GM06990 (cell line): ENCODE measurements around the gene PTPN23.

ENCODE experiments used
- DNase-seq: peaks from one replicate; pipeline ENCODE4 v3.0.0-alpha.2; 2011; ENCODE audit not compliant: insufficient read length; ENCODE audit errors: extremely low read depth
- H3K27me3 ChIP-seq: replicated peaks from 2 replicates; pipeline ENCODE4 v1.6.0; 2011; ENCODE audit warnings: low read length; ENCODE audit not compliant: control insufficient read depth, insufficient read depth
- H3K36me3 ChIP-seq: 2 replicates; pipeline ENCODE4 v1.5.1; 2011; ENCODE audit warnings: low read length; ENCODE audit not compliant: control insufficient read depth, insufficient read depth
- H3K4me3 ChIP-seq: replicated peaks from 2 replicates; pipeline ENCODE4 v1.5.1; 2011; ENCODE audit warnings: low read depth, mild to moderate bottlenecking, control low read depth, low read length
- CTCF ChIP-seq: IDR thresholded peaks from 2 replicates; pipeline ENCODE4 v1.5.1; 2011; ENCODE audit warnings: low read length, control low read depth, mild to moderate bottlenecking, inconsistent platforms; ENCODE audit not compliant: insufficient read depth, poor library complexity, severe bottlenecking

Gene PTPN23

GRCh38 chr3:47429476-47430270 is 48.9 kb downstream of the PTPN23 start:
- no peaks in the 10 kb centered on the region for H3K27me3 ChIP-seq
- DNase-seq: no peak
- no peak overlapping the region for H3K4me3 ChIP-seq
- H3K36me3 ChIP-seq: peaks cover 39% of the 10 kb centered on the region
- no peak for TF ChIP-seq CTCF

- no peaks in the 10 kb centered on the region for H3K27me3 ChIP-seq
- no peak for DNase-seq
- peaks cover 36% of the 10 kb centered on the region for H3K36me3 ChIP-seq
- no peak overlapping the region for H3K4me3 ChIP-seq
- no peak for TF ChIP-seq CTCF
These were observed 49.8 kb downstream of the PTPN23 start for GRCh38 chr3:47430606-47431005.

GRCh38 chr3:47431225-47431624 is 50.4 kb downstream of the PTPN23 start:
- H3K27me3 ChIP-seq: no peaks in the 10 kb centered on the region
- H3K36me3 ChIP-seq: peaks cover 32% of the 10 kb centered on the region
- no peak for TF ChIP-seq CTCF
- H3K4me3 ChIP-seq: no peak overlapping the region
- DNase-seq: no peak

- Histone ChIP-seq H3K36me3 (peaks cover 23% of the 10 kb centered on the region), H3K27me3 (no peaks in the 10 kb centered on the region), H3K4me3 (no peak overlapping the region)
- no peak for DNase-seq
- no peak for TF ChIP-seq CTCF
These were observed 51.9 kb downstream of the PTPN23 start for GRCh38 chr3:47432673-47433072.

- no peak overlapping the region for H3K4me3 ChIP-seq
- no peak for DNase-seq
- H3K36me3 ChIP-seq: peaks cover 18% of the 10 kb centered on the region
- no peak for TF ChIP-seq CTCF
- H3K27me3 ChIP-seq: no peaks in the 10 kb centered on the region
These were observed 53.0 kb downstream of the PTPN23 start for GRCh38 chr3:47433796-47434195.
